ENCODE results near the gene CNGA3.

Gene CNGA3

GRCh38 chr2:98444436-98445176 is 98.3 kb downstream of the CNGA3 start, which contains the start of gene INPP4A:
Gene INPP4A, plus strand, starts transcription at chr2:98444858. Its CDS starts 75,191 bp downstream, at chr2:98520049.
- Histone ChIP-seq H4K8ac (ENCODE audit: low read depth, low read length) (no peak within 1 kb of the TSS), H3K4ac (ENCODE audit: low read length) (no peak within 1 kb of the TSS), H3K27me3 (ENCODE audit: control insufficient read depth in 3 of 3, insufficient read depth in 3 of 3, low read depth in 1 of 3, low read length in 3 of 3) (peaks cover 0 to 3% (median 0%) of the 10 kb centered on the region in 3 experiments), H4K91ac (ENCODE audit: low read depth, low read length, poor library complexity) (no peak within 1 kb of the TSS), H3K4me3 (ENCODE audit: low read length in 2 of 2) (peak within 1 kb of the TSS; percentile 96 to 97), H3K79me1 (ENCODE audit: low read depth, low read length) (no peaks in the 10 kb centered on the region), H3K18ac (ENCODE audit: low read length) (peak within 1 kb of the TSS; percentile 92), H3K36me3 (replicated peaks in 1 of 2; ENCODE audit: control insufficient read depth in 2 of 2, insufficient read depth in 2 of 2, low read length in 2 of 2) (no peaks in the 10 kb centered on the region), H3K4me2 (ENCODE audit: insufficient read depth, low read length, poor library complexity, severe bottlenecking) (peak within 1 kb of the TSS; percentile 84), H3K14ac (ENCODE audit: low read length) (peak within 1 kb of the TSS; percentile 71), H2BK12ac (ENCODE audit: low read length) (no peak within 1 kb of the TSS), H3K27ac (replicated peaks; ENCODE audit: low read length) (peak within 1 kb of the TSS; percentile 35), H2AK5ac (ENCODE audit: low read depth, low read length) (peak within 1 kb of the TSS; percentile 88), H3K23ac (ENCODE audit: low read depth, low read length, poor library complexity) (peak within 1 kb of the TSS; percentile 89), H2BK15ac (ENCODE audit: low read length) (no peak within 1 kb of the TSS), H3K4me1 (ENCODE audit: control insufficient read depth in 2 of 2, insufficient read depth in 1 of 2, low read depth in 1 of 2, low read length in 2 of 2) (peaks cover 5 to 8% of the 10 kb centered on the region in 2 donors), H2BK5ac (ENCODE audit: low read length) (no peak within 1 kb of the TSS), H3K9me3 (replicated peaks in 1 of 2; ENCODE audit: control insufficient read depth in 2 of 2, insufficient read depth in 1 of 2, low read depth in 1 of 2, low read length in 2 of 2) (peaks cover 0 to 4% of the 10 kb centered on the region in 2 donors), H3K9ac (ENCODE audit: low read depth, low read length, poor library complexity) (peak within 1 kb of the TSS; percentile 86), H2BK120ac (ENCODE audit: low read depth, low read length) (no peak within 1 kb of the TSS), H2AFZ (ENCODE audit: low read length) (peak within 1 kb of the TSS; percentile 100)
- WGBS, 2 donors (ENCODE audit: extremely low coverage in 2 of 2, insufficient read length in 2 of 2, insufficient replicate concordance in 1 of 2), result no CpG with 5 or more reads among the region's 75 CpGs
- DNase-seq (ENCODE audit: low spot score), result peak; percentile 88

- H4K8ac ChIP-seq (ENCODE audit: low read depth, low read length), result no peak overlapping the region
- H3K4ac ChIP-seq (ENCODE audit: low read length), result no peak overlapping the region
- H3K18ac ChIP-seq (ENCODE audit: low read length), result peak overlapping the region; percentile 77
- H3K14ac ChIP-seq (ENCODE audit: low read length), result no peak overlapping the region
- peak overlapping the region; percentile 86 for H3K9ac ChIP-seq (ENCODE audit: low read depth, low read length, poor library complexity)
- H3K79me1 ChIP-seq (ENCODE audit: low read depth, low read length), result no peaks in the 10 kb centered on the region
- H4K91ac ChIP-seq (ENCODE audit: low read depth, low read length, poor library complexity), result no peak overlapping the region
- peak overlapping the region; percentile 96 to 97 for H3K4me3 ChIP-seq (ENCODE audit: low read length in 2 of 2)
- H3K36me3 ChIP-seq (replicated peaks in 1 of 2; ENCODE audit: control insufficient read depth in 2 of 2, insufficient read depth in 2 of 2, low read length in 2 of 2), result no peaks in the 10 kb centered on the region
- H2AK5ac ChIP-seq (ENCODE audit: low read depth, low read length), result peak overlapping the region; percentile 88
- peak overlapping the region; percentile 100 for H2AFZ ChIP-seq (ENCODE audit: low read length)
- H2BK12ac ChIP-seq (ENCODE audit: low read length), result no peak overlapping the region
- no CpG with 5 or more reads among the region's 34 CpGs for WGBS, 2 donors (ENCODE audit: extremely low coverage in 2 of 2, insufficient read length in 2 of 2, insufficient replicate concordance in 1 of 2)
- H3K9me3 ChIP-seq (replicated peaks in 1 of 2; ENCODE audit: control insufficient read depth in 2 of 2, insufficient read depth in 1 of 2, low read depth in 1 of 2, low read length in 2 of 2), result peaks cover 0 to under 1% of the 10 kb centered on the region in 2 donors
- H3K27ac ChIP-seq (replicated peaks; ENCODE audit: low read length), result no peak overlapping the region
- H2BK15ac ChIP-seq (ENCODE audit: low read length), result no peak overlapping the region
- peaks cover 0 to 3% (median 0%) of the 10 kb centered on the region in 3 experiments for H3K27me3 ChIP-seq (ENCODE audit: control insufficient read depth in 3 of 3, insufficient read depth in 3 of 3, low read depth in 1 of 3, low read length in 3 of 3)
- no peak overlapping the region for H3K23ac ChIP-seq (ENCODE audit: low read depth, low read length, poor library complexity)
- H3K4me1 ChIP-seq (ENCODE audit: control insufficient read depth in 2 of 2, insufficient read depth in 1 of 2, low read depth in 1 of 2, low read length in 2 of 2), result peaks cover 5 to 8% of the 10 kb centered on the region in 2 donors
- peak overlapping the region; percentile 84 for H3K4me2 ChIP-seq (ENCODE audit: insufficient read depth, low read length, poor library complexity, severe bottlenecking)
- H2BK120ac ChIP-seq (ENCODE audit: low read depth, low read length), result no peak overlapping the region
- no peak overlapping the region for H2BK5ac ChIP-seq (ENCODE audit: low read length)
- no peak for DNase-seq (ENCODE audit: low spot score)
Observed at GRCh38 chr2:98445177-98445682, 99.0 kb downstream of the CNGA3 start.

- Histone ChIP-seq H3K14ac (ENCODE audit: low read length) (no peak overlapping the region), H3K9me3 (replicated peaks in 1 of 2; ENCODE audit: control insufficient read depth in 2 of 2, insufficient read depth in 1 of 2, low read depth in 1 of 2, low read length in 2 of 2) (no peaks in the 10 kb centered on the region), H3K36me3 (replicated peaks in 1 of 2; ENCODE audit: control insufficient read depth in 2 of 2, insufficient read depth in 2 of 2, low read length in 2 of 2) (no peaks in the 10 kb centered on the region), H2BK5ac (ENCODE audit: low read length) (no peak overlapping the region), H3K9ac (ENCODE audit: low read depth, low read length, poor library complexity) (peak overlapping the region; percentile 17), H4K8ac (ENCODE audit: low read depth, low read length) (no peak overlapping the region), H2BK15ac (ENCODE audit: low read length) (no peak overlapping the region), H3K18ac (ENCODE audit: low read length) (no peak overlapping the region), H3K4me3 (ENCODE audit: low read length in 2 of 2) (peak overlapping the region; percentile 96 to 97), H3K79me1 (ENCODE audit: low read depth, low read length) (no peaks in the 10 kb centered on the region), H3K27ac (replicated peaks; ENCODE audit: low read length) (no peak overlapping the region), H2AK5ac (ENCODE audit: low read depth, low read length) (no peak overlapping the region), H4K91ac (ENCODE audit: low read depth, low read length, poor library complexity) (no peak overlapping the region), H3K23ac (ENCODE audit: low read depth, low read length, poor library complexity) (no peak overlapping the region), H3K4me2 (ENCODE audit: insufficient read depth, low read length, poor library complexity, severe bottlenecking) (peak overlapping the region; percentile 84), H3K27me3 (ENCODE audit: control insufficient read depth in 3 of 3, insufficient read depth in 3 of 3, low read depth in 1 of 3, low read length in 3 of 3) (peaks cover 0 to 3% (median 0%) of the 10 kb centered on the region in 3 experiments), H2AFZ (ENCODE audit: low read length) (peak overlapping the region; percentile 100), H3K4ac (ENCODE audit: low read length) (no peak overlapping the region), H2BK12ac (ENCODE audit: low read length) (no peak overlapping the region), H3K4me1 (ENCODE audit: control insufficient read depth in 2 of 2, insufficient read depth in 1 of 2, low read depth in 1 of 2, low read length in 2 of 2) (peaks cover 5 to 8% of the 10 kb centered on the region in 2 donors), H2BK120ac (ENCODE audit: low read depth, low read length) (no peak overlapping the region)
- no CpG with 5 or more reads among the region's 19 CpGs for WGBS, 2 donors (ENCODE audit: extremely low coverage in 2 of 2, insufficient read length in 2 of 2, insufficient replicate concordance in 1 of 2)
- DNase-seq (ENCODE audit: low spot score), result no peak
Observed at GRCh38 chr2:98445683-98446581, 99.7 kb downstream of the CNGA3 start.

Measured in neuronal stem cell (in vitro differentiated cells).